Coronary artery (tissue), 2 donors: ENCODE measurements around the gene DTNB.

Experiments
- DNase-seq: peaks from one replicate; pipeline ENCODE4 v3.0.0-alpha.2; 2017; ENCODE audit warnings: low spot score
- H3K27ac ChIP-seq, 2 donors: fragments of 200-600 bp; sonication (generic); one replicate each; pipeline ENCODE4 v1.5.1; 2016 to 2019
- H3K4me3 ChIP-seq: fragments of 200-600 bp; sonication (generic); 2 replicates; pipeline ENCODE4 v1.5.1; 2016; ENCODE audit warnings: mild to moderate bottlenecking, moderate library complexity
- TF ChIP-seq, protein P1 (sequence below): fragments of 200-600 bp; sonication (generic); IDR thresholded peaks from one replicate; pipeline ENCODE4 v1.5.1; 2019; ENCODE audit warnings: antibody characterized with exemption

DTNB gene

GRCh38 chr2:25349397-25349796, 324.0 kb downstream of the DTNB start:
- no peak overlapping the region for H3K27ac ChIP-seq
- no peak overlapping the region for H3K4me3 ChIP-seq
- no peak for DNase-seq
- TF ChIP-seq, protein P1, sequence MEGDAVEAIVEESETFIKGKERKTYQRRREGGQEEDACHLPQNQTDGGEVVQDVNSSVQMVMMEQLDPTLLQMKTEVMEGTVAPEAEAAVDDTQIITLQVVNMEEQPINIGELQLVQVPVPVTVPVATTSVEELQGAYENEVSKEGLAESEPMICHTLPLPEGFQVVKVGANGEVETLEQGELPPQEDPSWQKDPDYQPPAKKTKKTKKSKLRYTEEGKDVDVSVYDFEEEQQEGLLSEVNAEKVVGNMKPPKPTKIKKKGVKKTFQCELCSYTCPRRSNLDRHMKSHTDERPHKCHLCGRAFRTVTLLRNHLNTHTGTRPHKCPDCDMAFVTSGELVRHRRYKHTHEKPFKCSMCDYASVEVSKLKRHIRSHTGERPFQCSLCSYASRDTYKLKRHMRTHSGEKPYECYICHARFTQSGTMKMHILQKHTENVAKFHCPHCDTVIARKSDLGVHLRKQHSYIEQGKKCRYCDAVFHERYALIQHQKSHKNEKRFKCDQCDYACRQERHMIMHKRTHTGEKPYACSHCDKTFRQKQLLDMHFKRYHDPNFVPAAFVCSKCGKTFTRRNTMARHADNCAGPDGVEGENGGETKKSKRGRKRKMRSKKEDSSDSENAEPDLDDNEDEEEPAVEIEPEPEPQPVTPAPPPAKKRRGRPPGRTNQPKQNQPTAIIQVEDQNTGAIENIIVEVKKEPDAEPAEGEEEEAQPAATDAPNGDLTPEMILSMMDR, result no peak

- TF ChIP-seq, protein P1, result no peak
- Histone ChIP-seq H3K4me3 (no peak overlapping the region), H3K27ac (no peak overlapping the region)
- no peak for DNase-seq
These were observed 325.5 kb downstream of the DTNB start for GRCh38 chr2:25347846-25348245.

DNA sequence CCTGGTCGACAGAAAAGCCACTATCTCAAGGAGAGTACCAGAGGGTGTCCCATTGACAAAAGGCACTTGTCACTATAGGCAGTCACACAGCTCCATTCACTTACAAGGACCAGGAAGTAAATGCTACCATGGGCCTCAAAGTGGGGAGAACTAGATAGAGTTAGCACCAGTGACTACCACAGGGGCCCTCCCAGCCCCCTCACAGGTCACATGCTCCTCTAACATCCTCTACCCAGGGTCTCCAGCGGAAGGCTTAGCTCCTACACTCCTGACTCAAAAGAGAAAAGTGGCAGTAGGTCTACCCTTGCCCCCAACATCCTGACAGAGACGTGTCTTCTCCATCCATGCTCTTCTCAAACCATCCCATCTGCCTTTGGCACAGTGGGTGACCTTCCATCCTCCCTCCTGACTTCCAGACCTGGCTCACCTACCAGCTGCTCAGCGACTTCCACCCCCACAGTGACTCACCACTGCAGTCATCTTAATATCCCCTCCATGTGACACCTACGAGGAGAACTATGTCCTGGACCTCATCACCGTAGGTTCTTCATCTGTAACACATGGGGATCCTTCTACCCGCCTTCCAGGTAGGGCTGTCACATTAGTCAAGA, 326.1 kb downstream of the DTNB start:
- no peak for DNase-seq
- no peak overlapping the region for H3K27ac ChIP-seq
- H3K4me3 ChIP-seq, result no peak overlapping the region
- TF ChIP-seq, protein P1, result no peak

GRCh38 chr2:25343187-25343825, 330.1 kb downstream of the DTNB start:
- TF ChIP-seq, protein P1, result no peak
- no peak for DNase-seq
- no peak overlapping the region for H3K4me3 ChIP-seq
- no peak overlapping the region for H3K27ac ChIP-seq

DNA sequence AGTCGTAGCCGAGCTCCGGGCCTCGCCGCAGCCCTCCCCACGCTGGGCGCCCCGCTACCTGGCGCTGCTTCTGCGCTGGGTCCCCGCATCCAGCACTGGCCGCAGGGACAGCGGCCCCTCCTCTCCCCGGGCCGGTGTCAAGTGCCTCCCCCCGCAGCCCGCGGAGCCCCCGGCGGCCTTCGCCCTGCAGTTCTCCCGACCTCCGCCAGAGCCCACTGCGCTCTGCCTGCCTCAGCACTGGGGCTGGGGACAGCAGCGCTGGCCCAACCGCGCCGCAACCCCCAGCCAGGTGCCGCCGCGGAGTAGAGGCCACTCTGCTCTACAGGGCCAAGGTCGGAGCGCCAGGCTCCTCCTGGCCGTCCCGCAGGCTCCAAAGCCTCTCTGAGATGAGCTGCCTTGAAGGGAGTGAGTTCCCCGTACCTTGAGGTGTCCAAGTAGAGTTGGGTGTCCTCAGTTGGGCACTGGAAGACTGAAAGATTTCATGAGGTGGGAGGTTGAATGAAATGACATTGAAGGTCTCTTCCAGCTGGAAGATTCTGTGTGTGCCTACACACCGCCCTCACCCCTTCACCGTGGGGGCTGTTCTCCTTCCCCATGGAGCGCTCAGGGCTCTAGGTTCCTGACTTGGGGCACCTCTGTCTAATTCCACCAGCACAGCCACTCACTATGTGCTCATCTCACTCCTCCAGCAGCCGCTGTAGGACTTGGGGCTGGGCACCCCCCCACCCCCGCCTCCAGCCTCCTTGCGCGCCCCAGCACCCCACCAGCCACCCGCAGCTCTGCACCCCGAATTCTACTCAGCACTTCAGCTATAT, 330.8 kb downstream of the DTNB start:
- TF ChIP-seq, protein P1, result peak; percentile 95
- Histone ChIP-seq H3K27ac (peak overlapping the region; percentile 70 to 97), H3K4me3 (peak overlapping the region; percentile 99)
- peak; percentile 88 for DNase-seq

- DNase-seq, result no peak
- H3K27ac ChIP-seq, result peak within 1 kb of the TSS; percentile 70 to 97
- TF ChIP-seq, protein P1, result no peak
- H3K4me3 ChIP-seq, result peak within 1 kb of the TSS; percentile 99
These were observed 331.5 kb downstream of the DTNB start, which contains the start of gene DNMT3A for GRCh38 chr2:25341753-25342371. Gene DNMT3A, minus strand, starts transcription at chr2:25341925. Its CDS starts 27,941 bp downstream, at chr2:25313984.
